Measurements from ENCODE around the gene PBX4.

The PBX4 gene

GRCh38 chr19:19559931-19560330, 58.6 kb downstream of the PBX4 start:
- DNase-seq (ENCODE audit: low read depth in 4 of 4, low spot score in 1 of 4) = no peak

GRCh38 chr19:19558636-19559035, 59.9 kb downstream of the PBX4 start:
- no peak for DNase-seq (ENCODE audit: low read depth in 4 of 4, low spot score in 1 of 4)

DNA sequence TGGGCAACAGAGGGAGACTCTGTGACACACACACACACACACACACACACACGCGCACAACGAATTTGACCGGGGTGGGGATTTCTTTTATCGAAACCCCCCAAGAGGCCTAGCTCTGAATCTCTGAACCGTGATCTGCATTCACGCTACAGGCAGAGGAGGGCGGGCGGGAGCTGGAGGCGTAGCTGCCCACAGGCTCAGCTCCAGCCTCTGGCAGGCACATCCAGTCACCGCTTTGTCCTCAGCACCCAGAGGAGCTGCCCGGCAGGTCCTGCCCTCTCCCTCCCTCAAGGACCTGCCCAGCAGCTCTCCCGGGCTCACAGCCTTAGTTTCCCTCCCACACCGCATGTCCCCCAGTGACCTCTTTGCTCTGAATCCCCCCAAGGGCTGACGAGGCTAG, 60.4 kb downstream of the PBX4 start:
- no peak for DNase-seq (ENCODE audit: low read depth in 4 of 4, low spot score in 1 of 4)

DNA sequence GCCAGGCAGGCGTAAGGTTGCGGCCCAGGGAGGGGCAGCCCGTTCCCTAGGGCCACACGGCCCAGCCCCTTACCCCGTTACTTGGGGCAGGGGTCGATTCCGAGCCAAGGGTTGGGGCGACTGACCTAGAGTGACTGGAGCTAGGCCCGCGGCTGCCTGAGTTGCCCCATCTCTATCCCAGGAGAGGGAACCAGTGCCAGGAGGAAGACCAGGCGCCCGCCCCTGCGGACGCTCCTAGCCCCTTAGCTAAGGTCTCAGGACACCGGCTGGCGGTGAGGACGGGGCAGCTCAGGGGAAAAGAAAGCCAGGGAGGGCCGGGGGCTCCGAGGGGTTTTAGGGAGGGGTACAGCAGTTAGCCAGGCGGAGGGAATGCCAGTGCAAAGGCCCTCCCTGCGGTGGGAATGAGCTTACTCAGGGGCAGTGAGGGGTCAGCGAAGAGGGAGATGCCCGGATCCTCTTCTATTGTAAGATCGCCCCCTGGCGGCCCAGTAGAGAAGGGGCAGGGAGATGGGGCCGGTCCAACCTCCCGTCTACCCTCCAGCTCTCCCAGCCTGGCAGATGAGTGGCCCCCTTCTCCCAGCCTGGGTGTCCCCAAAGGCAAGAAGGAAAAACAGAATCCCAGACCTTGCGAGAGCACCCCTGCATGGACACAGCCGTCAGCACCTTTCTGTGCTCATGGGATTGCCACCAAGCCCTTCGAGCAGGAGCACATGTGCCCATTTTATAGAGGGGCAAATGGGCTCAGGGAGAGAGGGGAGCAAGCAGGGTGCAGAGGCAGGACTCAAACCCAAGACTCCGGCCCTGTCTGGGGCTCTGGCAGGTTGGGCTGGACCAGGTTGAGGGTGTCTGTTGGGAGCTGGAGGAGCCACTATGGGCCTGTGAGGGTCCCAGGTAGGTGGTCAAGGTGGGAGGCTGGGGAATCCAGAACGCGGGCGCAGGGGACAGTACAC, 64.1 kb downstream of the PBX4 start:
- peak; percentile 29 to 52 (median 46) for DNase-seq (ENCODE audit: low read depth in 4 of 4, low spot score in 1 of 4)

- DNase-seq (ENCODE audit: low read depth in 4 of 4, low spot score in 1 of 4) = no peak
Measured at GRCh38 chr19:19553670-19554069, 64.8 kb downstream of the PBX4 start.

- no peak for DNase-seq (ENCODE audit: low read depth in 4 of 4, low spot score in 1 of 4)
Measured at GRCh38 chr19:19552798-19553197, 65.7 kb downstream of the PBX4 start.

DNA sequence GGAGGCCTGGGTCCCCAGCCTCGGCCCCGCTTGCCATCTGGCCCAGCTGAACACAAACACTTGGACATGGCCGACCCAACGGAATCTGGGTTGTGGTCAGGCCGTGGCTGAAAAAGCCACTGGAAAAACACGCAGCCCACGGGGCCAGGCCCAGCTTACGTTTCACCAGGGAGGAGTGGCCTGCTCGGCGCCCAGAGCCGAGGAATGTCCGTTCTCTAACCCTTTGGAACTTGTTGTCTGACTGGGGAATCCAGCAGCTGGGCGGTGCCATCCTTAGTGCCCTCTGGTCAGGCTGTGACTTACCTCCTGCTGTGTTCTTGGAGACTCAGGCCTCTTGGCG, 66.7 kb downstream of the PBX4 start:
- no peak for DNase-seq (ENCODE audit: low read depth in 4 of 4, low spot score in 1 of 4)

DNA sequence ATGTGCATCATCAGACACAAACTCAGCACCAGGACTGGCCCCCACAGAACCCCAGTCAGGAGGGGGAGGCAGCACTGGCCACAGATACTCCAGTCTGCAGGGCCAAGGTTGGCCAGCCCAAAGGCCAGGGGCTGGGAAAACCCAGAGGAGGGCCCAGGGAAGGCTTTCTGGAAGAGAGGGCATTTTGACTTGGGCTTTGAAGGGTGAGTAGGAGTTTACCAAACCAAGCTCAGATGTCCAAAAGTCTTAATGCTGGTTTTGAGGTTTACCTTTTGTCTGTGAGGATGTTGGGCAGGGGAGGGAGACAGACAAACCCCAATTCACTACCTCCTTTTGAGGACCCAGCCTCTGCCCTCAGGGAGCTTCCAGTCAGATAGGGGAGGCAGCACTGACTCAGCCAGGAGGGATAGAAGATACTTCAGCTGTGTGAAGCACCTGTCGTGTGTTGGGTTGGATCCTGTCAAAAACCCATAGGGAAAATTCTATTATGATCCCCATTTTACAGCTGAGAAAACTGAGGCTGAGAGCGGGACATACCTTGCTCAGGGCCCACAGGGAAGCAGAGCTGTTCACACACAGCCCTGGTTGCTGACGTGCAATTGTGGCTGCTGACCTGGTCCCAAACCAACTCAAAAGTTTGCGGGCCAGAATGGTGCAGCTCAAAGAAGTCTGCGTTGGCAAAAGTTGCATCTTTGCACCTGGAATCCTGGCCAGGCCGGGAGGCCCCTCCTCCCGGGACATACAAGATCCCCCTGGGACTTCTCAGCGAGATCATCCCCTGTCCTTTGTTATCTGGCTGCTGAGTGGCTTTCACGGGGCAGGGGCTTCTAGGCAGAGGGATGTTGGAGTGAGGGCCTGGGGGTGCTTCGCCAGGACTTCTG, 67.3 kb downstream of the PBX4 start:
- no peak for DNase-seq (ENCODE audit: low read depth in 4 of 4, low spot score in 1 of 4)

DNA sequence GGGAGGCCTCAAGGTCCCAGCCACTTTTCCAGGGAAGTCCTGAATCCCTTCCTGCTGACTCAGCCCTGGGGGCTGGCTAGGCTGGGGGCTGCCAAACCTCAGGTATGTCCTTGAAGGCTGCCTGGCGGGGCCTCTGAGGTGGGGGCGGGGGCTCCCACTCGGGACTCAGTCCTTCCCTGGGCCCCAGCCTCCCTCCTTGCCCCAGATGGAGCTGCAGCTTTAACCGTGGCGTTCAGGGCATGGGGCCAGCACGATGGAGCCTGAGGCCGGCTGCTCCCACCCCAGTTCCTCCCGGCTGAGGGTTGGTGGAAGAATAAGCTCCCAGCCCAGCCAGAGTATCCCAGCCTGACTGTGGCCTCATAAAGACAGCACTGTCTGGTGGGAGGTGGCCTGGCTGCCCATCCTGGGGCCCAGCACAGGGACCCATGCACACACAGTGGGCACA, 68.0 kb downstream of the PBX4 start:
- no peak for DNase-seq (ENCODE audit: low read depth in 4 of 4, low spot score in 1 of 4)

DNA sequence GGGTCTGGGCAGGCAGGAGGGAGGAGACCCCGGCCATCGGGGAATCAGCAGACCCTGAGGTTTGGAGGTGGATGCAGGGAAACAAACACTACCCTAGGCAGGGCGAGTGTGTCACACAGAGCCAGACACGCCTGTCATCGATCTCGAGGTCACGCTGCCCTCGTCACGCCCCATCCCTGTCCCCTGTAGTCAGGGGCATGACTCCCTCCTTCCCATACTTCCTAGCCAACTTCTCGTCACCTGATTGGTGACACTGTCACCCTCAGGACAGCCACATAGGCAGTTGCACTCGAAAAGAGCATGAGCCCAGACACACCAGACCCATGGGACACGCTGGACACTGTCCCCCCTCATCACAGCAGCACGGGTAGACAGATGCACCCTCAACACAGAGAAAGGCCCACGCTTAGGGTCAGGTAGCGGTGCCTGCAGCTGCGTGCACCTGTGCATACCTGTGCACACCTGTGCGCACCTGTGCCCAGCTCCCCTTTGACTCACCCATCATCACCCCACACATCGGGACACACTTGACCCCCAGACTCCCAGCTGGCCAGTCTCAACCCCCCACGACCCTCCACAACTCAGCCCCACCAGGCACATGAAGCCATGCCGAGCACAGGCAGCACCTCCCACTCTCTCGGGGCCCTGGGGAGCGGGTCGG, 68.6 kb downstream of the PBX4 start:
- no peak for DNase-seq (ENCODE audit: low read depth in 4 of 4, low spot score in 1 of 4)

- DNase-seq (ENCODE audit: low read depth in 4 of 4, low spot score in 1 of 4) = no peak
Measured at GRCh38 chr19:19548915-19549759, 69.3 kb downstream of the PBX4 start.

DNA sequence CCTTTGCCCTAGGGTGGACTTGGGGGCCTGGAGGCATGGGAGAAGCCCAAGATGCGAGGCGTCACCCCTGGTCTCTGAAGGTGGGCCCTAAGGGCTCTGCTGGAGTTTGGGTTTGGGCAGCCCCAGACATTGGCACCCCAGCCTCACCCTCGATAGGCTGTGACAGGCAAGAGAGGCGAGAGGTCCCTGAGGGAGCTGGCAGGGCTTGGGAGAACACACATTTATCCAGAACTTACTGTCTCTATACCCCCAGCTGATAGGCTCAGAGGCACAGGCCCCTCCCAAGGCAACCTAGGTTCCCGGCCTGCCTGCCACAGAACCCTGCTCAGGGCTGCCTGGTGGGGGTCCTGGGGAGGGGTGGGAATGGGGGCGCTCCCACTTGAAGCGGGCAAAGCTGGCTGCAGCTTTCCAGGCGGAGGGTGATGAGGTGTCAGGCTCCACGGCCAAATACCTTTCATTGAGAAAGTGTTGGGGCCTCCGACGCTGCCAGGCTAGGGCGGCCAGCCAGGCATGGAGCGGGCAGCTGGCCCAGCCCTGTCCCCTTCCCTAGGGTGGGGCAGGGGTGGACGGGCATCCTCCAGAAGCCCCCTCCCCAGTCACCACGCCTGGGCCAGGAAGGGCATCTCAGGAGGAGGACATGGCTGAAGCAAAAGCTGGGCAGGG, 70.7 kb downstream of the PBX4 start:
- no peak for DNase-seq (ENCODE audit: low read depth in 4 of 4, low spot score in 1 of 4)

GRCh38 chr19:19546751-19547162, 71.7 kb downstream of the PBX4 start:
- DNase-seq (ENCODE audit: low read depth in 4 of 4, low spot score in 1 of 4) = no peak

- DNase-seq (ENCODE audit: low read depth in 4 of 4, low spot score in 1 of 4) = no peak
Measured at GRCh38 chr19:19545707-19546106, 72.8 kb downstream of the PBX4 start.

GRCh38 chr19:19544954-19545591, 73.4 kb downstream of the PBX4 start:
- DNase-seq (ENCODE audit: low read depth in 4 of 4, low spot score in 1 of 4) = no peak

DNA sequence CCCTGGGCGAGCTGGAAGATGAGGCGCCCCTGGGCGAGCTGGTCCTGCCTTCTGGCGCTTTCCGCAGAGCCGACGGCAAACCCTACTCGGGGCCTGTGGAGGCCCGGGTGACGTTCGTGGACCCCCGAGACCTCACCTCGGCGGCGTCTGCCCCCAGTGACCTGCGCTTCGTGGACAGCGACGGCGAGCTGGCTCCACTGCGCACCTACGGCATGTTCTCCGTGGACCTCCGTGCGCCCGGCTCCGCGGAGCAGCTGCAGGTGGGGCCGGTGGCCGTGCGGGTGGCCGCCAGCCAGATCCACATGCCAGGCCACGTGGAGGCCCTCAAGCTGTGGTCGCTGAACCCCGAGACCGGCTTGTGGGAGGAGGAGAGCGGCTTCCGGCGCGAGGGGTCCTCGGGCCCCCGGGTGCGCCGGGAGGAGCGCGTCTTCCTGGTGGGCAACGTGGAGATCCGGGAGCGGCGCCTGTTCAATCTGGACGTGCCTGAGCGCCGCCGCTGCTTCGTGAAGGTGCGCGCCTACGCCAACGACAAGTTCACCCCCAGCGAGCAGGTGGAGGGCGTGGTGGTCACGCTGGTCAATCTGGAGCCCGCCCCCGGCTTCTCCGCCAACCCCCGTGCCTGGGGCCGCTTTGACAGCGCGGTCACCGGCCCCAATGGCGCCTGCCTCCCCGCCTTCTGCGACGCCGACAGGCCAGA, 74.1 kb downstream of the PBX4 start:
- no peak for DNase-seq (ENCODE audit: low read depth in 4 of 4, low spot score in 1 of 4)

GRCh38 chr19:19543640-19544039, 74.8 kb downstream of the PBX4 start:
- no peak for DNase-seq (ENCODE audit: low read depth in 4 of 4, low spot score in 1 of 4)

- no peak for DNase-seq (ENCODE audit: low read depth in 4 of 4, low spot score in 1 of 4)
Measured at GRCh38 chr19:19543101-19543500, 75.4 kb downstream of the PBX4 start.

- no peak for DNase-seq (ENCODE audit: low read depth in 4 of 4, low spot score in 1 of 4)
Measured at GRCh38 chr19:19542507-19542906, 76.0 kb downstream of the PBX4 start.

All from stimulated activated CD4-positive, alpha-beta T cell treated with anti-CD3 and anti-CD28 coated beads, Interleukin-1b, Interleukin-23, amount 100 ng/mL, for 24 hours (primary cell).